Breast epithelium (tissue), 3 donors: ENCODE results near the gene MSL1.

Experiments
- POLR2A ChIP-seq: fragments of 450-650 bp; IDR thresholded peaks from one replicate; pipeline ENCODE4 v1.6.1; 2016; ENCODE audit warnings: antibody characterized with exemption, mild to moderate bottlenecking, moderate library complexity
- TF ChIP-seq, protein P1 (sequence below), 3 donors: fragments of 450-650 bp; IDR thresholded peaks; one replicate each; pipeline ENCODE4 v1.5.1; 2016 to 2017; ENCODE audit warnings: antibody characterized with exemption in 3 of 3, mild to moderate bottlenecking in 3 of 3, moderate library complexity in 3 of 3

DNA sequence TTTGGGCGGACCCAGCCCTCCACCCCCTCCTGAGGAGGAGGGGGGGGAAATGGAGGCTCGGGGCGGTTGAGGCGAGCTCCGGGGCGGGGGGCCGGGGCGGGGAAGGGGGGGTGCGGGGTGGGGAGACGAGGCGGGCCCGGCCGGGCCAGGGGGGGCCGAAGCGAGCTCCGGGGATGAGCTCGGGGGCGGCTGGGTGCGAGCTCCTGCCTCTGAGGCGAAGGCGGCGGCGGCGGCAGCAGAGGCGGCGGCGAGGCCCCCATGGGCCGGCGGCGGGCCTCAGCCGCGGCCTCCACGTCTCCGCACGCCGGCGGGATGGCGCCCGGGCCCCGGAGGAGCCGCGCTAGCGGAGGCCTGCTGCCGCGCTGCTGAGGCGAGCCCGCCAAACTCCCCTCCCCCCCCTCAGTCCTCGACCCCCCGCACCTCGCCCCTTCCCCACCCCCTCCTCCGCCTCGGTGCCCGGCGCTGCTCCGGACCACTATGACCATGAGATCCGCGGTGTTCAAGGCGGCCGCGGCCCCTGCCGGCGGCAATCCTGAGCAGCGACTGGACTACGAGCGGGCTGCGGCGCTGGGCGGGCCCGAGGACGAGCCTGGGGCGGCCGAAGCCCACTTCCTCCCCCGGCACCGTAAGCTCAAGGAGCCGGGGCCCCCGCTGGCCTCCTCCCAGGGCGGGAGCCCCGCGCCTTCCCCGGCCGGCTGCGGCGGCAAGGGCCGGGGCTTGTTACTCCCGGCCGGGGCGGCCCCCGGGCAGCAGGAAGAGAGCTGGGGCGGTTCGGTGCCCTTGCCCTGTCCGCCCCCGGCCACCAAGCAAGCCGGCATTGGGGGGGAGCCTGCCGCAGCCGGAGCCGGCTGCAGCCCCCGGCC, 596 bp downstream of the MSL1 start:
- TF ChIP-seq POLR2A = no peak
- TF ChIP-seq, protein P1, sequence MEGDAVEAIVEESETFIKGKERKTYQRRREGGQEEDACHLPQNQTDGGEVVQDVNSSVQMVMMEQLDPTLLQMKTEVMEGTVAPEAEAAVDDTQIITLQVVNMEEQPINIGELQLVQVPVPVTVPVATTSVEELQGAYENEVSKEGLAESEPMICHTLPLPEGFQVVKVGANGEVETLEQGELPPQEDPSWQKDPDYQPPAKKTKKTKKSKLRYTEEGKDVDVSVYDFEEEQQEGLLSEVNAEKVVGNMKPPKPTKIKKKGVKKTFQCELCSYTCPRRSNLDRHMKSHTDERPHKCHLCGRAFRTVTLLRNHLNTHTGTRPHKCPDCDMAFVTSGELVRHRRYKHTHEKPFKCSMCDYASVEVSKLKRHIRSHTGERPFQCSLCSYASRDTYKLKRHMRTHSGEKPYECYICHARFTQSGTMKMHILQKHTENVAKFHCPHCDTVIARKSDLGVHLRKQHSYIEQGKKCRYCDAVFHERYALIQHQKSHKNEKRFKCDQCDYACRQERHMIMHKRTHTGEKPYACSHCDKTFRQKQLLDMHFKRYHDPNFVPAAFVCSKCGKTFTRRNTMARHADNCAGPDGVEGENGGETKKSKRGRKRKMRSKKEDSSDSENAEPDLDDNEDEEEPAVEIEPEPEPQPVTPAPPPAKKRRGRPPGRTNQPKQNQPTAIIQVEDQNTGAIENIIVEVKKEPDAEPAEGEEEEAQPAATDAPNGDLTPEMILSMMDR (IDR thresholded peaks at IDR 0.05) = no peak
